Right atrium auricular region (tissue), 2 donors: Measurements from ENCODE around the gene ANKRD23. TPM values are rescaled to one million over a fixed set of nuclear protein-coding genes. Genes with fewer than 3 reads are reported as not detected.
"Not testable (repeated sequence)": the region's sequence is repeated elsewhere in the genome, so short reads cannot be mapped to it uniquely, and the experiment has no call there.

Experiments
- DNase-seq: peaks from one replicate; pipeline ENCODE4 v3.0.0-alpha.2; 2019; ENCODE audit warnings: low spot score
- H3K27ac ChIP-seq, 2 donors: fragments of 200-600 bp; sonication (generic); 1 replicate in 1 of 2; 2 replicates in 1 of 2; pipeline ENCODE4 v1.5.1; 2016 to 2019
- H3K27me3 ChIP-seq, 2 donors: fragments of 200-600 bp; sonication (generic); one replicate each; pipeline versions ENCODE4 v1.5.1 to v1.6.0; 2017 to 2019
- H3K36me3 ChIP-seq: fragments of 200-600 bp; sonication (generic); one replicate; pipeline ENCODE4 v1.5.1; 2016
- H3K4me1 ChIP-seq, 2 donors: fragments of 200-600 bp; sonication (generic); one replicate each; pipeline versions ENCODE4 v1.5.1 to v1.6.0; 2017 to 2019
- H3K4me3 ChIP-seq, 2 donors: fragments of 200-600 bp; sonication (generic); 1 replicate in 1 of 2; 2 replicates in 1 of 2; pipeline ENCODE4 v1.5.1; 2017 to 2019; ENCODE audit warnings: mild to moderate bottlenecking in 1 of 2, moderate library complexity in 1 of 2
- H3K9me3 ChIP-seq, 2 donors: fragments of 200-600 bp; sonication (generic); one replicate each; pipeline ENCODE4 v1.5.1; 2019
- total RNA-seq, 2 donors: library from RNA; depleted of rRNA; stranded (reverse); fragments of >200 nt; gene quantifications; one replicate each; pipeline ENCODE4 v1.1.0, GENCODE V29; 2016
- TF ChIP-seq, protein P1 (sequence below), 2 donors: fragments of 200-600 bp; sonication (generic); IDR thresholded peaks; one replicate each; pipeline ENCODE4 v1.5.1; 2019; ENCODE audit warnings: antibody characterized with exemption in 2 of 2

The ANKRD23 gene
- total RNA-seq, 2 donors from 2014 or later = 9.3 to 23.0 TPM

DNA sequence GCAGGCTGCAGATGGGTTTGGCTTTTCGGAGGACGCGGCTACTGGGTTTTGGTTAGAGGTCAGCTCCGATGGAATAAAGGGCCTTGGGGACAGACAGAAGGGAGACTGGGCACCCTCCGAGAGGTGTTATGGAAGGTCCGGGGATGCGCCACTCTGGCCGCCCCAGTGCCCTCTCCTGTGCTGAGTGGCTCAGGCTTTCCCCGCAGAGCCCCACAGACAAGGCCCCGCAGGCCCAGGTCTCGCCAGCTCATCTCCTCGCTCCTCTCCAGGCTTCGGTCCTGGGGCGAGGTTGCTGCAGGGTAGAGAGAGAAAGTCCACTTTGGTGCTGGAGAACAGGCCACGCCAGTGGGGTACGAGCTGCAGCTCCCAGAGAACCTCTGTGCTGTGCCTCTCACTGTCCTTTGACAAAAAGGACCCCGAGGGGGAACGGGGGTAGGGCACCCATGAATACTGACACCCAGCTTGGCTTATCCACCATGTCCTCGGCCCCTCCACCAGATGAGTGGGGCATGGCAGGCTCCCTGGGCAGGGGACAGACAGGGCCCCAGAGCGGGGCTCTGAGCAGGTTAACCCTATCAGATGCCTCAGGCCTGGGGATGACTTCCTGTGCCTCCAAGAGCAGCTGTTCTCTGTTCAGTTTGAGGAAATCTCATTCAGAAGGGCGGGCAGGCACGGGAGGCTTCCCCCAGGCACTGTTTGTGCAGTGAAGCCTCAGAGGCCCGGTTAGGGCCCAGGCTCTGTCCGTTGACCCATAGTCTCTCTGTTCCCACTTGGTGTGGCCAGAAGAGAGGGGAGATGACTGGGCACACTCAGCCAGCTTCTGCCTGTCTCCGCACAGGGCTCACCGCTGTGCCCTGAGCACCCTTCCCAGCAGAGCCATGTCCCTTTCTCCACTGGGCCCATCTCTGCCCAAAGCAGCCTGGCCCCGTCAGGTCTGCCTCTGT is 43.5 kb downstream of the ANKRD23 start:
- peaks cover 0 to 5% of the 10 kb centered on the region in 2 donors for H3K4me1 ChIP-seq
- H3K27ac ChIP-seq = peak overlapping the region in 1 of 2 donors; percentile 46
- no peak overlapping the region for H3K4me3 ChIP-seq
- H3K9me3 ChIP-seq = no peaks in the 10 kb centered on the region
- TF ChIP-seq, protein P1, sequence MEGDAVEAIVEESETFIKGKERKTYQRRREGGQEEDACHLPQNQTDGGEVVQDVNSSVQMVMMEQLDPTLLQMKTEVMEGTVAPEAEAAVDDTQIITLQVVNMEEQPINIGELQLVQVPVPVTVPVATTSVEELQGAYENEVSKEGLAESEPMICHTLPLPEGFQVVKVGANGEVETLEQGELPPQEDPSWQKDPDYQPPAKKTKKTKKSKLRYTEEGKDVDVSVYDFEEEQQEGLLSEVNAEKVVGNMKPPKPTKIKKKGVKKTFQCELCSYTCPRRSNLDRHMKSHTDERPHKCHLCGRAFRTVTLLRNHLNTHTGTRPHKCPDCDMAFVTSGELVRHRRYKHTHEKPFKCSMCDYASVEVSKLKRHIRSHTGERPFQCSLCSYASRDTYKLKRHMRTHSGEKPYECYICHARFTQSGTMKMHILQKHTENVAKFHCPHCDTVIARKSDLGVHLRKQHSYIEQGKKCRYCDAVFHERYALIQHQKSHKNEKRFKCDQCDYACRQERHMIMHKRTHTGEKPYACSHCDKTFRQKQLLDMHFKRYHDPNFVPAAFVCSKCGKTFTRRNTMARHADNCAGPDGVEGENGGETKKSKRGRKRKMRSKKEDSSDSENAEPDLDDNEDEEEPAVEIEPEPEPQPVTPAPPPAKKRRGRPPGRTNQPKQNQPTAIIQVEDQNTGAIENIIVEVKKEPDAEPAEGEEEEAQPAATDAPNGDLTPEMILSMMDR (IDR thresholded peaks at IDR 0.05) = no peak
- H3K36me3 ChIP-seq = peaks cover 53% of the 10 kb centered on the region
- DNase-seq = no peak
- H3K27me3 ChIP-seq = no peaks in the 10 kb centered on the region

DNA sequence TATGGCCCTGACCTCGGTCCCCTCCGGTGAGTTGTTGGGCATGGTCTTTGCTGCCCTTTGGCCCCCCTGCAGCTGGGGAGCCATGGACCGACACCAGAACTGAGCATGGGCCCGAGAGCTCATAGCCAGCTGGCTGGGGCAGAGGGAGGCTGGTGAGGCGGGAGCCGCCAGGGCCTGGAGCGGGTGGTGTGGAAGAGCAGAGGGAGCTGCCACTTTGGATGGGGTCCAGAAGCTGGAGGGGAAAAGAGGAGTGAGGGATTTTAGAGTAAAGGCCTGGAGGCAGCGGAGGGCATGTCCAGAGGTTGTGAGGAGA is 44.2 kb downstream of the ANKRD23 start:
- no peak overlapping the region for H3K4me3 ChIP-seq
- H3K27ac ChIP-seq = no peak overlapping the region
- no peaks in the 10 kb centered on the region for H3K9me3 ChIP-seq
- peaks cover 53% of the 10 kb centered on the region for H3K36me3 ChIP-seq
- no peak for DNase-seq
- H3K27me3 ChIP-seq = no peaks in the 10 kb centered on the region
- TF ChIP-seq, protein P1 (IDR thresholded peaks at IDR 0.05) = no peak
- H3K4me1 ChIP-seq = peaks cover 0 to 5% of the 10 kb centered on the region in 2 donors

DNA sequence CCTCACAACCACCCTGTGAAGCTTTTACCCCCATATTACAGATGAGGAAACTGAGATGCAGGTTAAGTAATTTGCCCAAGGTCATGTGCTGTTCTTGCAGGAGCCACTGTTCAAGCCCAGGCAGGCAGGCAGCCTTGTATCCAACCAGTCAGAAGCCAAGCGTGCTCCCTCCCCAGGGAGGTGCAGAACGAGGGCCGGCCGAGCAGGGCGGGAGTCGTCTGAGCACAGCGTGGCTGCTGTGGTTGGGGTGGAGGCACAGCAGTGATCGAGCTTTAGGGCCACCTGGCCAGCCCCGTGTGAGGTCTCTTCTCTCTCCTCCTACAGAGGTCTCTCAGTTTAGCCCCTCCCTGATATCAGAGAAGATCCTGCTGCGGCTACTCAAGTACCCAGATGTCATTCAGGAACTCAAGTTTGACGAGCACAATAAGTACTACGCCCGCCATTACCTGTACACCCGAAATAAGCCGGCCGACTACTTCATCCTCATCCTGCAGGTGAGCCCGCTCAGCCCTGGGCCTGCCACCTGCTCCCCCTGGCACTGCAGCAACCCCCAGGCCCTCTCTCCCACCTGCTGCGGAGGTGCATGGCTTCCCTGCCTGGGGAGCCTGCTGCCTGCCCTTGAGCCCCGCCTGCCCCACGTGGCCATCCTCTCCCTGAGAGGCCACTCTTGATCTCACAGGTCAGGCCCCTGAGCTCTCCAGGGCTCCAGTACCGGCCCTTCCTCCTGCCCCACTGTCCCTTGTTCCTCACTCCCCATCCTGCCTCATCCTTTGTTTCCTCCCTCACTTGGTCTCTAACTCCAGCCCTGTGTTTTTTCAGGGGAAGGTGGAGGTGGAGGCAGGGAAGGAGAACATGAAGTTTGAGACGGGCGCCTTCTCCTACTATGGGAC is 44.8 kb downstream of the ANKRD23 start:
- H3K36me3 ChIP-seq = peaks cover 53% of the 10 kb centered on the region

DNA sequence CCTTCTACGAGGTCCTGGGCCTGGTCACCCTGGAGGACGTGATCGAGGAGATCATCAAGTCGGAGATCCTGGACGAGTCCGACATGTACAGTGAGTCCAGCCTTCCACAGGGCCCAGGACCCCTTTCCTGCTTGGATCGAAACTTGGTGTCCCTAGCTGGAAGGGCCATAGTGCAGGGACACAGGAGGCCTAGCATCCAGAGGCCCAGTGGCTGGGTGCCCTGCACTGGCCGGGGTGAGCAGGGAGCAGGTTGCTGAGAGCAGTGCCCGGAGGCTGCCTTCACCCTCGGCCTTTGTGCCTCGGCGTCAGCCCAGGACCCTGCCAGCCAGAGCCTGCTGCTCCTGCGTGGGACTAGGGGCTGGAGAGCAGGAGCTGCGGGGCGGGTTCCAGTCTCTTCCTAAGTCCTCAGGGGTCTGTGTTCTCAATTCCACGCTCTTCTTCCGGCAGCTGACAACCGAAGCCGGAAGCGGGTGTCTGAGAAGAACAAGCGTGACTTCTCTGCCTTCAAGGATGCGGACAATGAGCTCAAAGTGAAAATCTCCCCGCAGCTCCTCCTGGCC is 46.7 kb downstream of the ANKRD23 start:
- Histone ChIP-seq H3K27me3 (no peaks in the 10 kb centered on the region), H3K9me3 (no peaks in the 10 kb centered on the region), H3K36me3 (peaks cover 46% of the 10 kb centered on the region), H3K27ac (no peak overlapping the region), H3K4me3 (no peak overlapping the region), H3K4me1 (peaks cover 0 to 10% of the 10 kb centered on the region in 2 donors)
- TF ChIP-seq, protein P1 (IDR thresholded peaks at IDR 0.05) = no peak
- DNase-seq = no peak

More for the DNA sequence above, 44.8 kb downstream of the ANKRD23 start:
- no peak overlapping the region for H3K4me3 ChIP-seq
- TF ChIP-seq, protein P1 (IDR thresholded peaks at IDR 0.05) = no peak
- no peak overlapping the region for H3K27ac ChIP-seq
- DNase-seq = no peak
- no peaks in the 10 kb centered on the region for H3K27me3 ChIP-seq
- H3K4me1 ChIP-seq = peaks cover 0 to 5% of the 10 kb centered on the region in 2 donors
- H3K9me3 ChIP-seq = no peaks in the 10 kb centered on the region

DNA sequence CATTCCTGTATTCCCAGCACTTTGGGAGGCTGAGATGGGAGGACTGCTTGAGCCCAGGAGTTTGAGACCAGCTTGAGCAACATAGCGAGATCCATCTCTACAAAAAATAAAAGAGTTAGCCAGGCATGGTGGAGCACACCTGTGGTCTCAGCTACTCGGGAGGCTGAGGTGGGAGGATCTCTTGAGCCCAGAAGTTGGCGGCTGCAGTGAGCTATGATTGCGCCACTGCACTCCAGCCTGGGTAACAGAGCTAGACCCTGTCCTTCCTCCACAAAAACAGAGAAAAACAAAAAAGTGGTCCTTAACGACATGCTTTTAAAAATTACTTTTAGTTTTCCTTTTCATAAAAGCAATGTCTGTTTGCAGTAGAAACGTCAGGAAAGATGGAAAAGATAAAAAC is 47.3 kb downstream of the ANKRD23 start:
- not testable (repeated sequence) for H3K27ac ChIP-seq, H3K9me3 ChIP-seq, DNase-seq, H3K4me3 ChIP-seq, H3K27me3 ChIP-seq
- Histone ChIP-seq H3K36me3 (peaks cover 39% of the 10 kb centered on the region), H3K4me1 (peaks cover 0 to 10% of the 10 kb centered on the region in 2 donors)

DNA sequence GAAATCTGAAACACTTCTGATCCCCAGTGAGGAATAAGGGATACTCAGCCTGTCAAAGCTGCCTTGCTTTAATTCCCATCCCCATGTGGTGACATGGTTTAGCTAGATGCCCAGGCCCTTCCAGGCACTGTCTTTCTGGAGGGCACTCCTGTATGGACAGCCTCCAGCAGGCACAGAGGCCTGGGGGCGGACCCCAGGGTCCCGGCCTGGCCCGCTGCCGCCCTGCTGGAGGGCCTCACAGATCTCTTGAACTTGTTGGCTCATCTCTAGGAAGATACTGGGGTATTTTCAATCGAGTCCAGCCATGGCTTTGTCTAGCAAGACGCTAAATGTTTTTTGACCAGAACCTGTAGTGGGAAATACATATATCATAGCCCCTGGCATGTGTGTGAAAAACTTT is 48.7 kb downstream of the ANKRD23 start:
- Histone ChIP-seq H3K27me3 (no peaks in the 10 kb centered on the region), H3K4me3 (no peak overlapping the region), H3K4me1 (peaks cover 0 to 5% of the 10 kb centered on the region in 2 donors), H3K36me3 (peaks cover 31% of the 10 kb centered on the region), H3K27ac (no peak overlapping the region), H3K9me3 (no peaks in the 10 kb centered on the region)
- no peak for DNase-seq
- TF ChIP-seq, protein P1 (IDR thresholded peaks at IDR 0.05) = no peak
